Myocyte (in vitro differentiated cells): Measurements from ENCODE around the gene GRIK4. TPM values are rescaled to one million over a fixed set of nuclear protein-coding genes. Genes with fewer than 3 reads are reported as not detected.

ENCODE experiments used
- DNase-seq: peaks from one replicate; pipeline ENCODE4 v3.0.0-alpha.2; 2012; ENCODE audit warnings: low read depth
- total RNA-seq: library from RNA; depleted of rRNA; stranded (reverse); fragments of >200 nt; gene quantifications from 2 replicates; pipeline ENCODE4 v1.2.3, GENCODE V29; 2014

GRIK4 gene
- total RNA-seq, 1 donor from 2014 or later, result 0.27 TPM

DNA sequence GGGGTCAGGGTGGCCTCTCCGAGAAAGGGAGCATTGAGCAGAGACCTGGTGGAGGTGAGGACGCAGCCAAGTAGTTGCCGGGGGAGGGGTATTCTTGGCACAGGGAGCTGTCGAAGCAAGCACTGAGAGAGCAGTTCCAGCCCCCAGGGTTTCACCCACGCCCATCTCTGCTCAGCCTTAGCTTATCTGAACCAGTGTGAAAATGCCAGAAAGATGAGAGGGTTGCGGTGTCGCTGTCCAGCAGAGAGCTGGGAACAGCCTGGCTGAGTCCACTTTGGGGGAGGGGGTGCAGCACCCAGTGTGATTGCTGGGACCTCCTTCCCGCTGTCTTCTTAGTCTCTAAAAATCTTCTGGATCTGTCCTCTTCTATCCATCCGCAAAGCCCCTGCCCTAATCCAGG, 389.1 kb downstream of the GRIK4 start:
- peak; percentile 6 for DNase-seq

DNA sequence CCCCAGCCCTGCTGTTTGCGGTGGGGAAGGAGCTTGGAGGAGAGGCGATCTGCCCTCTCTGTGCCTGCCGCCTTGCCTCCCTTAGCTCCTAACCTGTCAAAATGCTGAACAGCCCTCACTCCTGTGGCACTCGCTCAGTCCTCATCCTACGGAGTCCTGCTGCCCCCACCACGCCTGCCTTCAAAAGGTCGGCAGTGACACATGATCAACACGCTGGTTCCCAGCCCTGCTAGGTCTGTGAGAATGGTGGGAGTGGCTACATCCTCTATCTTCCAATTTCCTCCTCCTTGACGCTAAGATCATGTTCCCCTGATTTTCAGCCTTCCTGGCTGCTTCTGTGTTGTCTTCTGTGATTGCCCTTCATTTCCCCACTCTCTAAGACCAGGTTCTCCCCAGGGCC, 392.1 kb downstream of the GRIK4 start:
- no peak for DNase-seq

DNA sequence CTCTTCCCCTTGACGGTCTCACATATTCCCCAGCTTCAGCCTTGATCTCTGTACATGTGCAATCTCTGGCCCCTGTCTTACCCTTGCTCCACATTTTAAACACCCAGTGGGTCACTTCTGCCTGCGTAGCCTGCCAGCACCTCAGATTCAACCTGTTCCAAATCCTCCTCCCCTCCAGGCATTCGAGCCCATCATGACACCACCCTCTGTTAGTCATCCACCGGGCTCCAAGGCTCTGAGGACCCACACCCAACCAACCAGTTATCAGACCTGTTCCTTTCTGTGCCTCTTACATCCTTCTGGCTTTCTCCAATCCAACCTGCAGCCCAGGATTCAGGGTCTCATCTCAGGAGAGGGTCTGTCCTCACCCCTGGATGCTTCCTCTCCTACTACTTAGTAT, 392.6 kb downstream of the GRIK4 start:
- DNase-seq, result no peak

DNA sequence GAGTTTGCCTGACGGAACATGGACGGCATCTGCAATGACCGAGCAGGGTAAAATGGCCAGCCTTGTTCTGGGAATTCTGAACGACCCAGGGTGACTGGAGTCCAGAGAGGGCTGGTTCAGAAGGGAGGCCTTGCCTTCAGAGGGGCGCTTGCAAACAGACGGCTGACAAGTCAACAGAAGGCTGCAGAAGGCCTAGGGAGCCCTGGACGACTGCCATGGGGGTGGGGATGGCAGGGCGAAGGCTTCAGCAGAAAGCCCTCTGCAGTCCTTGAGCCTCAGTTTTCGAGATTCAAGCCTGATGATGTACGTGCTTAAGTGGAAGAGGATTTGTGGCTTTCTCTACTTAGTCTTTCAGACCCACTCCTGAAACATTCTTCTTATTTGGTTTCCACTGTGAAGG, 395.2 kb downstream of the GRIK4 start:
- DNase-seq, result no peak

- DNase-seq, result no peak
These were observed 396.4 kb downstream of the GRIK4 start for GRCh38 chr11:120907971-120908370.

DNA sequence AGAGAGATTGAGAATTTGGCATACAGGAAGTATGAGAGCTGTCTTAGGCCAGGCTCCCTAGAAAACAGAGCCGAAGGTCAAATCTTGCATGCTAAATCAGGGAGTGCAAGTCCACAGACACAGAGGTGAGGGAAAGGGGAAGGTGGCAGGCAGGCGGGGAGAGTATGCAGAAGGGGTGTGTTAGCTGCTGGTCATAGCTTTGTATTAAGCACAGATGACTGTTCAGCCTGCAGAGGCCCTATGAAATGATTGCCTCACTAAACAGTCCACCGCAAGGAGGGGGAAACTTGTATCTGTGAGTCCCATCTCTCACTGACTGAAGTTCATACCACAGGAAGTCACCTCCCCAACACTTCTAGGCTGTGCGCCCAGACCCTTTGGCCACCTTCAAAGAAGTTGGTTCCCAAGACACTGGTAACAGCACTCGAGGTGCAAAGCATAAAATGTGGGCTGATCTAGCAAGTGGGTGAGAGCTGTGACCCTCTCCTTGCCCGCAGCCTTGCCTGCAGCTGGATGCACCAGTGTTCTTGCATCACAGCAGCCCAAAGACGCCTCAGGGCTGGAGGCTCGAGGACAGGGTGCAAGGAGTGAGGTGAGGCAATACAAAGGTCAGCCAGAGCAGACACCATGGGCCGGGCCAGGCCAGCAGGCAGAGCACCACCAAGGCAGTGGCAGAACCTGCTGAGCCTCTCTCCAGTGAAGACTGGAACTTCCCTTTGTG, 397.1 kb downstream of the GRIK4 start:
- no peak for DNase-seq

GRCh38 chr11:120909676-120910416, 398.3 kb downstream of the GRIK4 start:
- no peak for DNase-seq

DNA sequence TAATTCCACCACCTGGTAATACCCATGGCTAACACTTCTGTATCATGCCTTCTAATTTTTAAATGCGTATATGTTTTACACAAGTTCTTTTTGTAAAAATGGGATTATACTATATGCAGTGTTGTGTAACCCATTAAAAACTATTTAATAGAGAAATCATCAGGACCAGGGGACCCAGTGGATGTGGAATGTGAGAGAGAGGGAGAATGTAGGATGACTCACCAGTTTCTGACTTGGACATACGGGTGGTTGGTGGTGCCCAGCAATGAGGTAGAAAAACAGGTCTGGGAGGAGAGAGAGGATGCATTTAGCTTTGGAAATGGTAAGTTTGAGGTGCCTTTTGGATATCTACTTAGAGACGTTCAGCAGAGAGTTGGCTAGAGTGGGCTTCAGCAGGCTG, 400.4 kb downstream of the GRIK4 start:
- no peak for DNase-seq

- DNase-seq, result peak; percentile 49
These were observed 401.0 kb downstream of the GRIK4 start for GRCh38 chr11:120912504-120912903.

- DNase-seq, result no peak
These were observed 401.4 kb downstream of the GRIK4 start for GRCh38 chr11:120912915-120913314.

GRCh38 chr11:120914021-120914420, 402.5 kb downstream of the GRIK4 start:
- DNase-seq, result no peak

GRCh38 chr11:120914601-120915000, 403.1 kb downstream of the GRIK4 start:
- no peak for DNase-seq

GRCh38 chr11:120917559-120918239, 406.2 kb downstream of the GRIK4 start:
- no peak for DNase-seq

DNA sequence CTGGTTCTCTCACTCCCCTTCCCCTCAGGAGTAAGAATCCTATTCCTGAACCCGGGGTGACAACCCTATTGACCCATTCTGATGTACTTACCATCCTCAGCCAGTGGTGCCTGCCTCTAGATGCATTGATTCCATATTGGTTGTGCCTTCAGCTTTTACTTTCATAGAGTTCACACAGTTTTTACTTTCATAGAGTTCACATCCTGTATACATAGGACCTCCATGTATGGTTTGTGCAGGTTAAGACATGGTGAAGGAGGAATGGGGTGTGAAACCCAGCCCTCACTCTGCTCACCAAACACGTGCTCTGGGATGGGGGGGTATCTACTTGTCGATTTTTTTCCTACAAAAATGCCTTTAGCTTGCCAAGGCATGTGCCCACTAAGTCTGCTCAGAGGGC, 406.7 kb downstream of the GRIK4 start:
- DNase-seq, result no peak

GRCh38 chr11:120919045-120919444, 407.5 kb downstream of the GRIK4 start:
- no peak for DNase-seq

- DNase-seq, result no peak
These were observed 408.0 kb downstream of the GRIK4 start for GRCh38 chr11:120919566-120919965.

GRCh38 chr11:120923866-120924508, 412.4 kb downstream of the GRIK4 start:
- DNase-seq, result no peak

DNA sequence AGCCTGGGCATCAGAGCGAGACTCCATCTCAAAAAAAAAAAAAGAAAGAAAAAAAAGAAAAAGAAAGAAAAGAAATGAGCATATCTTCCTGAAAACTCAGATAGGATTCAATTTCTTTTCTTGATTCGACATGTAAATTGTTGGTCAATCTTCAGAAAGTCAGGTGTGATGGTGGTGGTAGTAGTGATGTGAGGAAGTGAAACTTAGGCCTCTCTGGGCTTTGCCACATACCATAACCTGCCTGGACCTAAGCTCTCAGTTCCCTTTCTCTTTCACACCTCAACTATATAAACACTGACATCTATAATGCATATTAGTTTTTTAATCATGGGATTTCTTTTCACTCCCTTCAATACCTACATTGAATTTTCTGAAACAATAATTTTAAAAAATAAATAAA, 414.4 kb downstream of the GRIK4 start:
- DNase-seq, result no peak

DNA sequence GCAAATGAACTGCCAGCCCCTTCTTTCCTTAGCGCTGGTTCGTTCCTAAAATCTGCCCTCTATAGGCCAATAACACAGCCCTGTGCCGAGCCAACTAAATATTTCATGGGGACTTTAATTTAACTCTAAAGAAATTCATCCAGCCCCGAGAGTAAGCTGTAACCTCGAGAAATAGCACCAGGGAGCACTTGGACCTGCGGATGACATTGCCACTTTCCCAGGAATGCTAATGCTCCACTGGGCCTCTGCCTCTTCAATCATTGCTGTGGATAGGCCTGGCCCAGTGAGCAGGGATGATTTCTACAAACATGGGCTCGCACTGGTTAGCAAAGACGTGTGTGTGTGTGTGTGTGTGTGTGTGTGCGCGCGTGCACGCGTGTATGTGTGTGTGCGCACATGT, 417.1 kb downstream of the GRIK4 start:
- DNase-seq, result no peak

- peak; percentile 61 for DNase-seq
These were observed 417.5 kb downstream of the GRIK4 start for GRCh38 chr11:120929090-120929489.

- no peak for DNase-seq
These were observed 418.2 kb downstream of the GRIK4 start for GRCh38 chr11:120929664-120930154.
